ENCODE data around the gene MCF2L.

Gene MCF2L

GRCh38 chr13:113106711-113107351 is 137.8 kb downstream of the MCF2L start:
- TF ChIP-seq TAF1 (IDR thresholded peaks at IDR 0.05; ENCODE audit: borderline replicate concordance, insufficient read depth, low read length) (no peak), POLR2AphosphoS5 (IDR thresholded peaks at IDR 0.05; ENCODE audit: low read depth, low read length) (no peak), SIN3A (IDR thresholded peaks at IDR 0.05; ENCODE audit: borderline replicate concordance, insufficient read depth, low read length) (no peak), REST (IDR thresholded peaks at IDR 0.05; ENCODE audit: insufficient read depth in 1 of 2, low read depth in 2 of 2, low read length in 2 of 2) (no peak)

GRCh38 chr13:113109151-113110047 is 140.4 kb downstream of the MCF2L start:
- TF ChIP-seq FOXP2 (optimal IDR thresholded peaks at IDR 0.05; ENCODE audit: borderline replicate concordance, extremely low read depth, extremely low read length, insufficient read depth) = no peak
- no peak for TF ChIP-seq TAF1 (IDR thresholded peaks at IDR 0.05; ENCODE audit: borderline replicate concordance, insufficient read depth, low read length)
- TF ChIP-seq SIN3A (IDR thresholded peaks at IDR 0.05; ENCODE audit: borderline replicate concordance, insufficient read depth, low read length) = no peak
- TF ChIP-seq POLR2AphosphoS5 (IDR thresholded peaks at IDR 0.05; ENCODE audit: low read depth, low read length) = no peak
- no peak for TF ChIP-seq REST (IDR thresholded peaks at IDR 0.05; ENCODE audit: insufficient read depth in 1 of 2, low read depth in 2 of 2, low read length in 2 of 2)

GRCh38 chr13:113110048-113110851 is 141.2 kb downstream of the MCF2L start:
- TF ChIP-seq FOXP2 (optimal IDR thresholded peaks at IDR 0.05; ENCODE audit: borderline replicate concordance, extremely low read depth, extremely low read length, insufficient read depth) = no peak
- TF ChIP-seq POLR2AphosphoS5 (IDR thresholded peaks at IDR 0.05; ENCODE audit: low read depth, low read length) = no peak
- TF ChIP-seq TAF1 (IDR thresholded peaks at IDR 0.05; ENCODE audit: borderline replicate concordance, insufficient read depth, low read length) = no peak
- TF ChIP-seq REST (IDR thresholded peaks at IDR 0.05; ENCODE audit: insufficient read depth in 1 of 2, low read depth in 2 of 2, low read length in 2 of 2) = no peak
- no peak for TF ChIP-seq SIN3A (IDR thresholded peaks at IDR 0.05; ENCODE audit: borderline replicate concordance, insufficient read depth, low read length)

- TF ChIP-seq REST (IDR thresholded peaks at IDR 0.05; ENCODE audit: insufficient read depth in 1 of 2, low read depth in 2 of 2, low read length in 2 of 2) (no peak), POLR2AphosphoS5 (IDR thresholded peaks at IDR 0.05; ENCODE audit: low read depth, low read length) (no peak), FOXP2 (optimal IDR thresholded peaks at IDR 0.05; ENCODE audit: borderline replicate concordance, extremely low read depth, extremely low read length, insufficient read depth) (no peak), SIN3A (IDR thresholded peaks at IDR 0.05; ENCODE audit: borderline replicate concordance, insufficient read depth, low read length) (no peak), TAF1 (IDR thresholded peaks at IDR 0.05; ENCODE audit: borderline replicate concordance, insufficient read depth, low read length) (no peak)
Measured at GRCh38 chr13:113110852-113111315, 141.9 kb downstream of the MCF2L start.
